Suppressor macrophage (primary cell): Measurements from ENCODE around the gene MERTK.
"Not testable (repeated sequence)": the region's sequence is repeated elsewhere in the genome, so short reads cannot be mapped to it uniquely, and the experiment has no call there.

Experiments
- DNase-seq, 4 experiments: peaks; one replicate each; pipeline ENCODE4 v3.0.0-alpha.2; 2020 to 2022
- total RNA-seq, 17 experiments: gene quantifications; one replicate each; lab custom pipeline; 2026; ENCODE audit warnings: mixed read lengths in 6 of 17, inconsistent platforms in 3 of 17; lab: John Stamatoyannopoulos, UW

Gene MERTK
- 9.8 to 221 (median 141) reads per million in 17 experiments for total RNA-seq

- DNase-seq: peak; percentile 90 to 96 (median 93)
These were observed at the start of gene MERTK for GRCh38 chr2:111897924-111898702. Gene MERTK, plus strand, starts transcription at chr2:111898607. Its CDS starts 129 bp downstream, at chr2:111898736.

GRCh38 chr2:111850646-111851045 lies 47.8 kb upstream of the MERTK start:
- DNase-seq: peak in 2 of 4 experiments; percentile 11 to 53

GRCh38 chr2:111852544-111852943 lies 45.9 kb upstream of the MERTK start:
- DNase-seq: not testable (repeated sequence)

- not testable (repeated sequence) for DNase-seq
These were observed 38.4 kb upstream of the MERTK start for GRCh38 chr2:111860005-111860404.

GRCh38 chr2:111865124-111865523 lies 33.3 kb upstream of the MERTK start:
- not testable (repeated sequence) for DNase-seq

GRCh38 chr2:111872806-111873205 lies 25.6 kb upstream of the MERTK start:
- DNase-seq: not testable (repeated sequence)

GRCh38 chr2:111883661-111884591 lies 14.5 kb upstream of the MERTK start, which contains the start of gene ANAPC1:
Gene ANAPC1, minus strand, starts transcription at chr2:111884193. Its CDS starts 3,368 bp downstream, at chr2:111880825.
- peak; percentile 82 to 93 (median 88) for DNase-seq

- no peak for DNase-seq
These were observed 13.8 kb upstream of the MERTK start for GRCh38 chr2:111884592-111884964.

GRCh38 chr2:111896024-111896423 lies 2.4 kb upstream of the MERTK start:
- DNase-seq: peak; percentile 71 to 85 (median 82)

- peak in 1 of 4 experiments; percentile 31 for DNase-seq
These were observed 1.8 kb upstream of the MERTK start for GRCh38 chr2:111896576-111896975.

GRCh38 chr2:111897630-111897923 lies 830 bp upstream of the MERTK start:
- DNase-seq: no peak

- DNase-seq: peak in 3 of 4 experiments; percentile 59 to 77 (median 69)
These were observed 502 bp downstream of the MERTK start for GRCh38 chr2:111898703-111899514.

- peak in 3 of 4 experiments; percentile 55 to 69 (median 68) for DNase-seq
These were observed 2.5 kb downstream of the MERTK start for GRCh38 chr2:111900859-111901258.

GRCh38 chr2:111903516-111903915 lies 5.1 kb downstream of the MERTK start:
- no peak for DNase-seq

GRCh38 chr2:111903930-111904439 lies 5.6 kb downstream of the MERTK start:
- DNase-seq: no peak

- DNase-seq: no peak
These were observed 6.5 kb downstream of the MERTK start for GRCh38 chr2:111904726-111905474.

- not testable (repeated sequence) for DNase-seq
These were observed 7.1 kb downstream of the MERTK start for GRCh38 chr2:111905475-111905869.

GRCh38 chr2:111905990-111906735 lies 7.8 kb downstream of the MERTK start:
- DNase-seq: peak; percentile 59 to 89 (median 78)

GRCh38 chr2:111908578-111908977 lies 10.2 kb downstream of the MERTK start:
- peak in 2 of 4 experiments; percentile 34 to 51 for DNase-seq

- no peak for DNase-seq
These were observed 10.7 kb downstream of the MERTK start for GRCh38 chr2:111909079-111909478.
